GM18861 (cell line): Measurements from ENCODE around the gene FBN3.
"Not testable (repeated sequence)": the region's sequence is repeated elsewhere in the genome, so short reads cannot be mapped to it uniquely, and the experiment has no call there.

ENCODE experiments used
- ATAC-seq: cut with Tn5 transposase; IDR thresholded peaks from one replicate; pipeline ENCODE4 v1.9.1; 2021; ENCODE audit not compliant: unreplicated experiment

FBN3 gene

DNA sequence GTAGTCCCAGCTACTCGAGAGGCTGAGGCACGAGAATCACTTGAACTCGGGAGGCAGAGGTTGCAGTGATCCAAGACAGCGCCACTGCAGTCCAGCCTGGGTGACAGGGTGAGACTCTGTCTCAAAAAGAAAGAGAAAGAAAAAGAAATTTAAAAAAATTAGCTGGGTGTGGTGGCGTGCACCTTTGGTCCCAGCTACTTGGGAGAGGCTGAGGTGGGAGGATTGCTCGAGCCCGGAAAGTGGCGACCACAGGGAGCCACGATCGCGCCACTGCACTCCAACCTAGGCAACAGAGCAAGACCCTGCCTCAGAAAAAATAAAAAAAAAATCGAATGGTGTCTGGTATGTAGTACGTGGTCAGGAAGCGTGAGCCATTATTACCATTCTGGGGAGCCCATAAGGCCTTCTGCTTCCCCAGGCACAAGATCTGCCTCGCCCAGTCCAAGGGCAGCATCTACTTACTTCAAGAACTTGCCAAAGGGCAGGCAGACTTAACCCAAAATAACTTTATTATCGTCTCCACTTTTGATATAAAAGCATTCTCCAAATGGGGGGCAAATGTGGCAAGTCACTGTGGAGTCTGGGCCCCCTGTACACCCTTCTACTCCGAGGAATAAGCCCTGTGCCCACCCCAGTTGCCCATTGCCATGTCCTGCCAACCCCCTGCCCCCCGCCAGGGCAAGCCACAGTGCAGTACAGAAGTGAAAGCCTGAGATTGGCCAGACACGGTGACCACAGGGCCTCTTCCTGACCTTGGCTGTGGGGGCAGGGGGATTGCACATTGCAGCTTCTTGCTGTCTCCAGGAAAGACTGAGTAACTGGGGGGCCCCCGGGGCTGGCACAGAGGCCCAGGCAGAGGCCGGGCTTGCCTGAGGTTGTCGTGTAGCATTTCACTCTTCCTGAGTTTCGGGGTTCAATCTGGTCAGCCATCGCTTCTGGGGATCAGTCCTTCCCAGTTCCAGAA, 84.2 kb downstream of the FBN3 start:
- ATAC-seq = no peak

DNA sequence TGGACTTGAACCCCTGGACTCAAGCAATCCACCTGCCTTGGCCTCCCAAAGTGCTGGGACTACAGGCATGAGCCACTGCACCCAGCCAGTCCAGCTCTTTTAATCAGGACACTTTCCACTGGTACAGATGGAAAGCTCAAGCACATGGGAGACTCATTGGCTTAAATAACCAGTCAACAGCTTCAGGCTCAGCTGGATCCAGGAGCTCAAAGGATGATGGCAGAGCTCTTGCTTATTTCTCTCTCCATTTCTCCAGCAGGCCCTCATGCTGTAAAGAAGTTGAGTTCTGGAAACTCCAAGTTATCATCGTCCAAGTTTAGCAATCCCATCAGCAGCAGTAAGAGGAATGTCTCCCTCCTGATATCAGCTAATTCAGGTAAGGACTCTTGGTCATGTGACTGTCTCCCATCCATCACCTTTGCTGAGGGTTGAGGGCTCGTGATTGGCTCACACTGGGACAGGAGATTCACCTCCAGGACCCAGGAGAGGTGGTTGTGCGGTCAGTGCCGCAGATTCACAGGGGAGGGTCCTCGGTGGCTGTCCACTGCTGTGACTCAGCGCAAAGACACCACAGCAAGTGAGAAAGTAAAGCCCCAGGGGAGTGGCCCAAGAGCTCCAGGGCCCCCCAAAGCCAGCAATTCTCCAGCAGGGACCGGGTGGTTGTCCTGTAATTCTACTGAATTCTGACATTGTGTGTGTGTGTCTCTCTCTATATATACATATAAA, 91.7 kb downstream of the FBN3 start:
- no peak for ATAC-seq

DNA sequence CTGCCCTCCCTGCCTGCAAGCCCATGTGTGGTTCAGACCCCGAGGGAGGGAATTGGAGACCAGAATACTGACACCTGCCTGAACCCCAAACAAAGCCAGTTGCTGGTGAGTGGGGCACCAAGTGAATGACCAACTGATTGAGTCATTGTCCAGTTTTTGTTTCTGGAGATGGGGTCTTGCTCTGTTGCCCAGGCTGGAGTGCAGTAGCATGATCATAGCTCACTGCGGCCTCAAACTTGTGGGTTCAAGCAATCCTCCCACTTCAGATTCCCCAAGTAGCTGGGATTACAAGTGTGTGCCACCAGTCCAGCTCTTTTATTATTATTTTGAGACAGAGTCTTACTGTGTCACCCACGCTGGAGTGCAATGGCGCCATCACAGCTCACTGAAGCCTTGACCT, 92.9 kb downstream of the FBN3 start:
- no peak for ATAC-seq

DNA sequence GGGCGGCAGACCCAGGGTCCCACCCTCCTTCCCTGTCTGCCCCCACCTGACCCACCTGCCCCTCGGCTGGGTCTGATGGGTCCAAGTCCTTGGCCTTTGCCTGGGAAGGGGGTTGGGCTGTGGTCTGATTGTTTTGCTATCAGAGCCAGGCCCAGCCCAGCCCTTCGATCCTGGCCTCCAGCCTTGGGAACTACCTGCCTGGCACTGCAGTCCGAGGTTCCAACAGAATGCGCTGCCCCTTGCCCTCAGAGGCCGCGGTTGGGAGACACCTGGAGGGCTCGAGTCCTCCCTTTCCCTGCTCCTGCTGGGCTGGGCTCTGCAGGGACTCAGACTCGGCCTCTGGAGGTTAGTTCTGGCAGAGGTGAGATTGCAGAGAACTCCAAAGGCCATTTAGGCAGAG, 95.2 kb downstream of the FBN3 start:
- no peak for ATAC-seq

DNA sequence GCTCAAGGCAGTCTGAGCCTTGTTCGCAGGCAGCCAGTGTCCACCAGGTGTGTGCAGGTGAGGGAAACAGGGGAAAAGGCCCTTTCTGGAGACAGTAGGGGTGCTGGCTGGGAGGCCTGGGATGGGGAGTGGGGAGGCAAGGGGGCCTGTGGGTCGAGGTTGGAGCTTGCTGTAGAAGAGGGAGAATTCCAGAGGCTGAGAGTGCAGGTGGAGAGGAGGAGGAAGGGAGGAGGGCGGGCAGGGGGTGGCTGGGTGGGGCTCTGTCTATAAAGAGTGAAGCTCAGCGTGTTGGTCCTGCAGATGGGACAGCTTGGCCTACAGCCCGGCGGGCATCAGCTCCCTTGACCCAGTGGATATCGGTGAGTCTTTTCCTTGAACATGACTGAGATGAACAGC, 96.9 kb downstream of the FBN3 start, which contains the start of gene CCL25:
Gene CCL25, plus strand, starts transcription at position 297 of the 396 bp plus-strand sequence. CDS start 290 bp downstream, outside the sequence.
- ATAC-seq = no peak

DNA sequence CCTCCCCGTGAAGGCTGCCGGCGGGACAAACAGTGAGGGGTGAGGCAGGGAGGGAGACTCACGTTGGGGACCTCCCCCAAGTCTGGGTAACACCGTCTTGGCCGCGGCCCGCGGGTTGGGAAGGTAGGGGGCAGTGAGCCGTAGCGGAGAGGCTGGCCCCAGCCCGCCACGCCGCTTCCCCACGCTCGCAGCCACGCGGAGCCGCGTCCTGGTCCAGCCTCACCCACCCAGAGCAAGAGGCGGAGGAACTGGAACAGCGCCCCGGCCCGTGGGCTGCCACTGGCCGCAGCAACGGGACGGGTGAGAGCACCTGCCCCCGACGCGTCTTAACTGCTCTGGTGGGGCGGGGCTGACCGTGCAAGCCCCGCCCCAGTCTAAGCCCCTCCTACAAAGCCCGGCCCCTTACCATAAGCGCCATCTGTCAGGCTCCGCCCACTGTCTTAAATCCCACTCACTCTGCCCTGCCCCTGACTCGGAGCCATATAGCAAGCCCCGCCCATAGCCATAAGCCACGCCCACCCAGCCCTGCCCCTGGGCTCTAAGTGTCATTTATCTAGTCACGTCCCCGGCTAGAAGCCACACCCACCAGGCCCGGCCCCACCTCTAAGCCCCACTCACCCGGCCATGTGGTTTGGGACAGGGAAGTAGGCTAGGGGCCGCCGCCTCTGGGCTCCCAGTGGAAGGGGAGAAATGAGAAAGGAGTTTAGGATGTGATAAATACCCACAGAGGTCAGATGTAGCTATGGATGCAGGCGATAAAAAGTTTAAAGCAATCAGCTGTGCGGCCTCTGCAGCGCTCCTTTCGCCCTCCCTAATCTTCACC, 98.9 kb downstream of the FBN3 start:
- ATAC-seq = peak; percentile 62

DNA sequence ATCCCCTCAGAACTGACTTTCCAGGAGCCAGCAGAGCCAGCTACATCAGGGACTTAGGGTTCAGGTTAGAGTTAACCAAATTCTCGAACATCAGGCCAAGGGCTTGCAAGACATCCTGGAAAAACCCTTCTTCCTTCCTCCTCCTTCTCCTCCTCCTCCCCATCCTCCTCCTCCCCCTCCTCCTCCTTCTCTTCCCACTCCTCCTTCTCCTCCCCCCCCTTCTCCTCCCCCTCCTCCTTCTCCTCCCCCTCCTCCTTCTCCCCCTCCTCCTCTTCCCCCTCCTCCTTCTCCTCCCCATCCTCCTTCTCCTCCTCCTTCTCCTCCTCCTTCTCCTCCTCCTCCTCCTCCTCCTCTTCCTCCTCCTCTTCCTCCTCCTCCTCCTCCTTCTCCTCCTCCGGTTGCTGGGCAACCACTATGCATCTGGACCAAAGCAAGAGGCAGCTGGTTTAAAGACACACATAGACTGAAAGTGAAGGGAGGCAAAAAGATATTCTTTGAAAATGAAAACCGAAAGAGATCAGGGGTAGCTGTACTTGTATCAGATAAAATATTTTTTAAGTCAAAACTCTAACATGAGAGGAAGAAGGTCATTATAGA, 102.7 kb downstream of the FBN3 start:
- no peak for ATAC-seq

DNA sequence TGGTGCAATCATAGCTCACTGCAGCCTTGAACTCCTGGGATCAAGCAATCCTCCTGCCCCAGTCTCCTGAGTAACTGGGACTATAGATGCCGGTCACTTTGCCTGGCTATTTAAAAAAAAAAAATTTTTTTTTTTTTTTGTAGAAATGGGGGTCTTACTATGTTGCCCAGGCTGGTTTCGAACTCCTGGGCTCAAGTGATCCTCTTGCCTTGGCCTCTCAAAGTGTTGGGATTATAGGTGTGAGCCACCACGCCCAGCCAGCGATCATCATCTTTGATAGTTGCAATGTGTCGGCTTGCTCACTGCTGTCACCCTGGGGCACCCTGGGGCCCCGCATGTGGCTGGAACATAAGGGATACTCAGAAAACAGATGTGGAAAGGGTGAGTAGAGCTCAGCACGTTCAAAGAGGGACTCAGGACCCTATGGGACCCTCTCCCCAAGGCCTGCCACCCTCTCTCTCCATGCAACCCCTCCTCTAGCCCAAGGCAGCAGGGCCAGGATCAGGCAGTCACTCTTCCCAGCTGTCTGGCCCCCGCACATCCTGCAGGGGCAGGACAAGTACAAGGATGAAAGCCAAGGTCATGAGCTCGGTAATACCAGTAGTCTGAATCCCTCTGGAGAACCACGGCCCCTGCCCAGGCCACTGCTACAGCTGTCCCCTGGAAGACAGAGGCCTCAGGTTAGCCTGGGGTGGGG, 103.4 kb downstream of the FBN3 start:
- no peak for ATAC-seq

DNA sequence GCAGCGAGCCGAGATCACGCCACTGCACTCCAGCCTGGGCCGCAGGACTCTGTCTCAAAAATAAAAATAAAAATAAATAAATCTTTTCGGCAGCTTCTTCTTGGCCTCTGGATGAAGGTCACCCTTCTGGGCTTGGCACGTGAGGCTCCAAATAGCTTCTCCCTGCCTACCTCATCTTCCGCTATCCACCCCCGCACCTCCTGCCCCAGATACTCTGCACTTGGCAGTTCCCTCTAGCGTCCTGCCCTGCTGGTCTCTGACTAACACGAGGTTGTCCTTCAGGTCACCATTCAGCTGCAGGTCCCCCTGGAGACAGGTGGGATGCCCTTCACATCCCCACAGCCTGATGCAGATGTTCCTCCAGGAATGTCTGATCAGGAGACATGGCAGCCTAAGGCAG, 105.4 kb downstream of the FBN3 start:
- no peak for ATAC-seq

DNA sequence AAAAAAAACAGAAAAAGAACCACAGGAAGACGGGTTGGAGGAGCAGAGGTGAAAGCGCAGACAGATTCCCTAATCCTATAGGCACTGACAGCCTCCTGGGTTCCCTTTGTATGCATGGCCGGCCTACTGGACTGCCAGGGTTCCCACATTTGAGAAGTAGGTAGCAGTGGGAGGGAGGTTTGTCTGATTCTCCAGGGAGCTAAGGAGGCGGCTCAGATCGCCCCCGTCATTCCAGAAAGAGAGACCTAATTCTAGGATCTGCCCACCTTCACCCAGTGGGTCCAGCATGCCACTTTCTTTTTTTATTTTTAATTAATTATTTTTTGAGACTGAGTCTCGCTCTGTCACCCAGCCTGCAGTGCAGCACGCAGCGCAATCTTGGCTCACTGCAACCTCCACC, 106.5 kb downstream of the FBN3 start:
- no peak for ATAC-seq

DNA sequence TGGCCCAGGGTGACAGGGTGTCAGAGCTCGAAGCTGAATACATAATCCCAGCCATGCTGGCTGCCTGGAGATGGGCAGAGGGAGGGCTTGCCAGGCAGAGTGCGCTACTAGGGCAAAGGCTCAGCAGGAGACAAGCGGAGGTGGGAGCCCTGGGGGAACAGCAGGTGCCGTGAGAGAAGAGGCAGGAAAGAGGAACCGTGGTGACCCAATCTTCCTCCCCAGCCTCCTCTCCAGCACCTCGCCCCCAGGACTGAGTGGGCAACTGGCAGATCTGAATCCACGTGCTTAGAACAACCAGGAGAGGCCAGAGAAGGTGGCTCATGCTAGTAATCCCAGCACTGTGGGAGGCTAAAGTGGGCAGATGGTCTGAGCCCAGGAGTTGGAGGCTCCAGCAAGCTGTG, 107.9 kb downstream of the FBN3 start:
- no peak for ATAC-seq

DNA sequence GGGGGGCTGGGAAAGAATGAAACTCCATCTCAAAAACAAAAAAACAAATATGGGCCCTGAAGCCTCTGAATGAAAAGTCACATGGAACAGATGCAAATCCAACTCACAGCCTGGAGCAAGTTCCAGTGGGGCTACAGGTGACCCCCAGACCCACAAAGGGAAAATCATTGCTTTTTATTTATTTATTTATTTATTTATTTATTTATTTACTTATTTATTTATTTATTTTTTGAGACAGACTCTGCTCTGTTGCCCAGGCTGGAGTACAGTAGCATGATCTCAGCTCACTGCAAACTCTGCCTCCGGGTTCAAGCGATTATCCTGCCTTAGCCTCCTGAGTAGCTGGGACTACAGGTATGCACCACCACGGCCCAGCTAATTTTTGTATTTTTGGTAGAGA, 110.2 kb downstream of the FBN3 start:
- ATAC-seq = no peak

DNA sequence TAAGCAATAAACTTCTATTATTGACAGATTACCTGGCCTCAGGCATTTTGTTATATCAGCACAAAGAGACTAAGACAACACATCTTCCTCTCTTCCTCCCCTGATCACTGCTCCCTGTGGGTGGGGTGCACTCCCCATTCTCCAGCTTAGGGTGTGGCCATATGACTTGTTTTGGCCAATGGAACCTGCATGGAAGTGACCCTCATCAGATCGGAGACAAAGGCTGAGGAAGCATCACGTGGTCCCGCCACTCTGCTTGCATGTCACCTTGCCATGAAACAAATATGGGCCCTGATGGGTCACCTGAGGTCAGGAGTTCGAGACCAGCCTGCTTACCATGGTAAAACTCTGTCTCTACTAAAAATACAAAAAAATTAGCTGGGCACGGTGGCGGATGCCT, 110.6 kb downstream of the FBN3 start:
- ATAC-seq = no peak

DNA sequence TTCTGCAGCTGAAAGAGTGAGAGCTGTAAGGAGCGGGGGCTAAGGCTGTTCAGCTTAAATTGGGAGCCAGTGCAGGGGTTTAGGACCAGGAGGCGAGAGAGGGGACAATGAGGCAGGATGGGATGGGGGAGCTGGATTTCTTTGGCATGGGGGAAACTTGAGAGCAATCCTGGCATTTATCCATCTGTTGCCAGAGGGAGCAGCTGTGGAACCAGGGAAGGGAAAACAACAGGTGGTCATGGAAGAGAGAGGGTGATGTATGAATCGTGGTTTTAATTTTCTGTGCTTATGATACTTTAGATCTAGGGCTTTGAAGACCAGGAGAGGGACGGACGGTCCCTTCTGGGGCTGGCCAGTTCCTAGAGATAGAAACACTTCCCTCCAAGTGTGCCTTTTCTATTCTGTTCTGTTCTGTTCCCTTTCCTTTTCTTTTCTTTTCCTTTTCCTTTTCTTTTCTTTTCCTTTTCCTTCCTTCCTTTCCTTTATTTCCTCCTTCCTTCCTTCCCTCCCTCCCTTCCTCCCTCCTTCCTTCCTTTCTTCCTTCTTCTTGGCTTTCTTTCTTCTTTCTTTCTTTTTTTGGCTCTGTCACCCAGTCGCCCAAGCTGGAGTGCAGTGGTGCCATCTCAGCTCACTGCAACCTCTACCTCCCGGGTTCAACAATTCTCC, 112.8 kb downstream of the FBN3 start:
- ATAC-seq = no peak

DNA sequence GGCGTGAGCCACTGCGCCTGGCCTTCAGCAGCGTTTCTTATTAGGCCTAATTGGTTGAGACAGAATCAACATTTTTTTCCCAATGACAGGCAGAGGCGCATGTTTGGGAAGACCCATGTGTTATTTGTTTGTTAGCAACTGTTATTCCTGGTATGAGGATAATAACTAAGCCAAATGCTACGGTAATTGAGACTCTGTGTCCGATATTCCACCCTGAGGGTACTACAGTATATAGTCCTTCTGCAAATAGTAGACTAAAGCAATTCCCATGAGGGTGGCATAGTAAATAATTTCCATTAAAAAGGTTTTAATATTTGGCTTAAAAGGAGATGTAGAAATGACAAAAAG, 115.2 kb downstream of the FBN3 start:
- no peak for ATAC-seq

DNA sequence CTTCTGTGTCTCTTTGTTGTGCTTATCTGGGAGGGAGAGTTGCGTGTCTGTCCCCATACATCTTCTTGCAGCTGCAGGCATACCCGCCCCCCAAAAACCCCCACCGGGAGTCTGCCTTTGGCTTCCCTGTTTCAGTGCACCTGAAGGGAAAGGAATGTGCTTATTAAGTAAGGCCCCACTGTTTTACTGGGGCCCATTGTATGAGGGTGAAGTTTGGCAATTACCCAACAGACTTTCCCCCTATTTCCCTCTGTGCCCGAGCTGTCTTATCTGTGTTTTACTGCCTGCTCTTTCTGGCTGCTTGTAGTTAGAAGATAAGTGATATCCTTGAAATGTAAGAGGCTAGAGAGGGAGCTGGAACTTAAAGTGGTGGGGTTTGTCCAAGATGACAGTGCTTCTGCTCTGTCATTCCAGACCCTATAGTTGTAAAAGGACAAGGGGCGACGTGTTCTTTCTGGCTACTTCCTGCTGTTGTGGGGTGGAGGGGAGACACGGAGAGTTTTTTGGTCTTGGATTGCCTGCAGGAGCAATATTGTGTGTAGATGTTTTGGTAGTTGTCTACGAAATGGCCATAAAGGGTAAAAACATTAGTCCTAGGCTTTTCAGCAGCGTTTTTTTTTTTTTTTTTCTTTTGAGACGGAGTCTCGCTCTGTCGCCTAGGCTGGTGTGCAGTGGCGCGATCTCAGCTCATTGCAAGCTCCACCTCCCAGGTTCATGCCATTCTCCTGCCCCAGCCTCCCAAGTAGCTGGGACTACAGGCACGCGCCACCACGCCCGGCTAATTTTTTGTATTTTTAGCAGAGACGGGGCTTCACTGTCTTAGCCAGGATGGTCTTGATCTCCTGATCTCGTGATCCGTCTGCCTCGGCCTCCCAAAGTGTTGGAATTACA, 115.9 kb downstream of the FBN3 start:
- not testable (repeated sequence) for ATAC-seq

DNA sequence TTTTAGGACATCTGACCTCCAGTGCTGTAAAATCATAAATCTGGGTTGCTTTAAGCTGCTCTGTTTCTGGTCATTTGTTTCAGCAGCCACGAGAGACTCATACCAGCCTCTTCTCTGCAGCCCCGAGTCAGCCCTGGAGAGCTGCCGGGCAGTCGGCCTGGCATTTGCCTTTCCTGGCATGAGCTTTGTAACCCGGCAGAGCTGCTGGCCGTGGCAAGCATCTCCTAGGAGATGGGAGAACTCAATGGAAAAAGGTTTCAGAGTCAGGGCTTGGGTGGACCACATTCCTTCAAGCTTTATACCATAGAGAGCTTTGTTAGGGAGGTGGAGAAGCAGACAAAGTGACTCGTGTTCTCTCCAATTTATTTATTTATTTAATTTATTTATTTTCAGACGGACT, 118.4 kb downstream of the FBN3 start:
- no peak for ATAC-seq

DNA sequence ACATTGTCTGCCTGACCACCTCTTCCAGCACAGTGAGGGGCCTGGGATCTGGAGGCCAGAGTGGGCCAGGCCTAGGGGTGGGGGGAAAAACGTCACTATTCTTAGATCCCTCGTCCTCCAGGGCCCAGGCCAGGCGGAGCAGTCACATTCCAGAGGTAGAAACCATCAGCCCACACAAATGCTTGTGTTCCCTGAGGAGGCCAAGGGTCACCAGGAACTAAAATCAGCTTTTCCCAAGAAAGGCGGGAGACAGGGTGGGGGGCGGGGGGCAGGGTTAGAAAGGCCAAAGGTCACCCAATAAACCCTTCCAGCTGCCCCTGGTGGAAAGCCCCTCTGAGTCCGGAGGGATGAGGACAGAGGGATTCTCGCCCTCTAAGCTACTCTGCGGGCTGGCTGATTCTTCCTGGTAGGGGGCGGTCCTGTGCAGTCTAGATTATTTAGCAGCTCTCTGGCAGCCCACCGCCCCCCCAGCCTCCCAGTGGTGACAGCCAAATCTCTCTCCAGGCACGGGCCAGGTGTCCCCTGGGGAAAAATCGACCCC, 120.4 kb downstream of the FBN3 start:
- ATAC-seq = no peak

DNA sequence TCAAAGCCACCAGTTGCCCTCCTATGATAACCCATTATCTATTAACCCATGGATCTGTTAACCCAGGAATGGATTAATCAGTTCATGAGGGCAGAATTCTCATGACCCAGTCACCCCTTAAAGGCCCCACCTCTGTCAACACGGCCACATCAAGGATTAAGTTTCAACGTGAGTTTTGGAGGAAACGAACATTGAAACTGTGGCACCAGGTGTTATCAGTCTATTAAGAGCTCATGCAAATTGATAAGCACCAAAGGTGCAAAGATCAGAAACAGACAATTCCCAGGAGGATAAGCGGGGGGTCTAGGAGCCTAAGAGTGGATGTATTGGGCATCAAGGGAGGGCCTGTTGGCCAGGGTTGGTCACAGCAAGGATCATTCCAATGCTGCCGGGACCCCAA, 124.1 kb downstream of the FBN3 start:
- ATAC-seq = no peak
